Spleen (tissue), 7 donors: Measurements from ENCODE around the gene HHAT.

Source experiments
- POLR2AphosphoS5 ChIP-seq, 3 donors: sonication (generic); formaldehyde crosslinking; IDR thresholded peaks; one replicate each; pipeline ENCODE4 v1.5.1; 2017; ENCODE audit warnings: antibody characterized with exemption in 3 of 3
- TF ChIP-seq, protein P1 (sequence below), 11 experiments: fragments of 200-600 bp in 7 of 11; fragments of 450-650 bp in 4 of 11; sonication (generic) in 4 of 11; IDR thresholded peaks in 8 of 11; conservative IDR thresholded peaks in 3 of 11; 1 replicate in 7 of 11; 2 replicates in 4 of 11; pipeline versions ENCODE4 v1.4.0 to v1.8.0; 2016 to 2021; ENCODE audit warnings: antibody characterized with exemption in 11 of 11, inconsistent platforms in 4 of 11, mild to moderate bottlenecking in 1 of 11
- donor health status: DM: no; HTN: no; CAD: no; lungs with moderate emphysema.
- donor health status: DM: no; HTN: no; CAD: no.
- donor health status: DM: no; HTN: no; CAD: no.

DNA sequence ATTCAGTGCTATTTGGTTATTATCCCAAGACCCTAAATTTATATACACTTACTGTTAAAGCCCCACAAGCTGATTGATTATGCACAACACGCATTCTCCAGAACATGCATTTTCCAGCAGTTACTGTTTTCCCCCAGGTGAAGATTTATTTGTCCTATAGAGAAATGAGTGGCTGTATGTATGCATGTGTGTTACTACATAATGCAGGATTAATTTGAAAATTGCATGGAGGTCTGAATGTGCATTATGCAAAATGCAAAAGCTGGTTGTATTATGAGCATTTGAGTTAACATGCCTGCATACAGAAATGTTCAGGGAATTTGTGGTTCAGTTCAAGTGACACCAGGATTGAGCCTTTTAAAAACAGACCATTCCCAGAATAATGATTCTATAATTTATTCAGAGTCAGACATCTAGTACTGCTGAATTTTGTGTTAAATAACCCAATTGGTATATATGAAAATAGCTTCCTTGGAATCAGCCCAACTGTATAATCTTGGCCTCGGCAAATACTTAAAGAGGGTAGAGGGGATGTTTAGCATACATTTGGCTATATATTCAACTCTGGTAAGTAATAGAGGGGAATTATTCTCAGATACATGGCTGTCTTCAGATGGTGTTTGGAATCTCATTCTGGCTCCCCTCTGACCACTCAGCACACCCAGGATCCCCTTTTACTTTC is 320.0 kb downstream of the HHAT start:
- TF ChIP-seq, protein P1, sequence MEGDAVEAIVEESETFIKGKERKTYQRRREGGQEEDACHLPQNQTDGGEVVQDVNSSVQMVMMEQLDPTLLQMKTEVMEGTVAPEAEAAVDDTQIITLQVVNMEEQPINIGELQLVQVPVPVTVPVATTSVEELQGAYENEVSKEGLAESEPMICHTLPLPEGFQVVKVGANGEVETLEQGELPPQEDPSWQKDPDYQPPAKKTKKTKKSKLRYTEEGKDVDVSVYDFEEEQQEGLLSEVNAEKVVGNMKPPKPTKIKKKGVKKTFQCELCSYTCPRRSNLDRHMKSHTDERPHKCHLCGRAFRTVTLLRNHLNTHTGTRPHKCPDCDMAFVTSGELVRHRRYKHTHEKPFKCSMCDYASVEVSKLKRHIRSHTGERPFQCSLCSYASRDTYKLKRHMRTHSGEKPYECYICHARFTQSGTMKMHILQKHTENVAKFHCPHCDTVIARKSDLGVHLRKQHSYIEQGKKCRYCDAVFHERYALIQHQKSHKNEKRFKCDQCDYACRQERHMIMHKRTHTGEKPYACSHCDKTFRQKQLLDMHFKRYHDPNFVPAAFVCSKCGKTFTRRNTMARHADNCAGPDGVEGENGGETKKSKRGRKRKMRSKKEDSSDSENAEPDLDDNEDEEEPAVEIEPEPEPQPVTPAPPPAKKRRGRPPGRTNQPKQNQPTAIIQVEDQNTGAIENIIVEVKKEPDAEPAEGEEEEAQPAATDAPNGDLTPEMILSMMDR (IDR thresholded peaks at IDR 0.05 in 8 of 11, conservative IDR thresholded peaks at IDR 0.05 in 3 of 11): no peak
- no peak for TF ChIP-seq POLR2AphosphoS5 (IDR thresholded peaks at IDR 0.05)
